ENCODE results near the gene FOXO3. TPM values are rescaled to one million over a fixed set of nuclear protein-coding genes. Genes with fewer than 3 reads are reported as not detected.

Gene FOXO3
- total and polyA plus RNA-seq, 2 donors (not counting 3 experiments of a cell fraction or from before 2014, with no cell fraction given): 14.4 to 16.9 TPM

DNA sequence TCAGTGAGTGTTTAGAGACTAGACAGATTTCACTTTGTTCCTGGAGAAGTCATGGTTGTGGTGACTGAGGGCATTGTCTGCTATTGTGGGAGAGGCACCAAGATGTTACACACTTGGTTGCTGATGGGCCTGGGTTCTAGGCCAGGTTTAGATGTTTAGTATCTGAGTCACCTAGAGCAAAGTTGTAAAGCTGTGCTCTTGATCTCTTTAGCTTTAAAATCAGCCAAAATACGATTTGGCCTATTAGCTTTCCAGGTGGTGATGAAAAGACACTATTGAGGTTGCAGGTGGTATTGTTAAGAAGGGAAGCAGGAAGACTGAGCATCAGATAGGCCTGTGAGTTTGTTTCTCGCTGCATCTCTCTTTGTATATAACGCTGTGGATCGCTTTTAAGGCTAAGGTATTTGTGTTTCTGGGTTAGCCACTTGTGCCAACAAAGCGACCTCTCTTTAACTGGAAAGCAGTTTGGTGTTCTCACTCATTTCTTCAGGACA, 48.6 kb downstream of the FOXO3 start:
- Histone ChIP-seq H4K20me1 (replicated peaks; ENCODE audit: control insufficient read depth, extremely low read depth, insufficient read depth, low read length) (peaks cover 4% of the 10 kb centered on the region), H3K79me2 (ENCODE audit: control insufficient read depth, insufficient read depth, low read length) (no peaks in the 10 kb centered on the region), H3K9me1 (replicated peaks; ENCODE audit: control insufficient read depth, extremely low read depth, insufficient read depth, low read length) (no peaks in the 10 kb centered on the region), H3K27me3 (ENCODE audit: control insufficient read depth in 2 of 2, insufficient read depth in 2 of 2, low read length in 2 of 2) (no peaks in the 10 kb centered on the region), H3K4me1 (ENCODE audit: control insufficient read depth, extremely low read depth, insufficient read depth, low read length) (no peaks in the 10 kb centered on the region), H3K27ac (ENCODE audit: insufficient read depth, low read depth, low read length) (no peak overlapping the region), H2AFZ (ENCODE audit: low read depth, low read length) (no peak overlapping the region), H3K4me2 (ENCODE audit: insufficient read depth, low read length) (no peak overlapping the region), H3K9ac (replicated peaks; ENCODE audit: extremely low read depth, insufficient read depth, low read length) (no peak overlapping the region), H3K36me3 (ENCODE audit: control insufficient read depth in 2 of 2, extremely low read depth in 1 of 2, insufficient read depth in 2 of 2, low read length in 2 of 2) (no peaks in the 10 kb centered on the region), H3K9me3 (replicated peaks; ENCODE audit: control insufficient read depth, insufficient read depth, low read length) (no peaks in the 10 kb centered on the region), H3K4me3 (replicated peaks in 1 of 3; ENCODE audit: insufficient read depth in 1 of 3, low read depth in 1 of 3, low read length in 3 of 3) (no peak overlapping the region)
- dilution Hi-C loops (cut with MboI; ENCODE audit: extremely low pct_ligation_motif_present, low sequenced_read_pairs) (no loop called here), intact Hi-C loops (cut with micrococcal nuclease) (no loop called here)
- BruUV-seq (replicated peaks): no TSS peak
- ChIA-PET CTCF (interaction anchor here (1.2 kb wide), 1 partner anchor 14 kb away, joined by 4 read pairs; no protein-coding TSS in a partner anchor), POLR2A (interaction anchor here (0.9 kb wide), 1 partner anchor 9 kb away, joined by 3 read pairs; no protein-coding TSS in a partner anchor)
- TF ChIP-seq, protein P1, sequence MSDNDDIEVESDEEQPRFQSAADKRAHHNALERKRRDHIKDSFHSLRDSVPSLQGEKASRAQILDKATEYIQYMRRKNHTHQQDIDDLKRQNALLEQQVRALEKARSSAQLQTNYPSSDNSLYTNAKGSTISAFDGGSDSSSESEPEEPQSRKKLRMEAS (IDR thresholded peaks at IDR 0.05; ENCODE audit: insufficient read depth, insufficient read length): no peak
- TF ChIP-seq CTCF (IDR thresholded peaks at IDR 0.05; ENCODE audit: extremely low read depth in 1 of 2, insufficient read depth in 1 of 2, low read depth in 1 of 2, low read length in 2 of 2): no peak
- no peak for TF ChIP-seq POLR2AphosphoS5 (IDR thresholded peaks at IDR 0.05; ENCODE audit: insufficient read depth, low read depth, low read length)
- TF ChIP-seq FOS (IDR thresholded peaks at IDR 0.05; ENCODE audit: borderline replicate concordance, insufficient read depth, low read length): no peak
- TF ChIP-seq JUN (IDR thresholded peaks at IDR 0.05; ENCODE audit: borderline replicate concordance, insufficient read depth, insufficient read length, low read depth): no peak
- no peak for TF ChIP-seq GATA2 (IDR thresholded peaks at IDR 0.05; ENCODE audit: insufficient read depth, insufficient read length, low read depth, low read length)
- TF ChIP-seq MYC (IDR thresholded peaks at IDR 0.05; ENCODE audit: low read depth, low read length): no peak
- TF ChIP-seq POLR2A (IDR thresholded peaks at IDR 0.05; ENCODE audit: low read depth, low read length): no peak
- TF ChIP-seq EZH2 (IDR thresholded peaks at IDR 0.05; ENCODE audit: borderline replicate concordance, low read depth, low read length, severe bottlenecking): no peak
- DNase-seq (ENCODE audit: low read depth, low spot score) (no peak), FAIRE-seq (no peak)
